SK-N-MC (cell line): ENCODE results near the gene EIF4B.
A peak's percentile ranks its signal among the peaks of the same experiment; 100 is the strongest.

Experiments used
- DNase-seq: peaks from one replicate; pipeline ENCODE4 v3.0.0-alpha.2; 2011; ENCODE audit warnings: low read depth, low spot score
- H3K27ac ChIP-seq: fragments of 200-600 bp; sonication (generic); 2 replicates; pipeline ENCODE4 v1.5.1; 2016; ENCODE audit warnings: mixed run types
- H3K36me3 ChIP-seq: fragments of 200-600 bp; sonication (generic); 2 replicates; pipeline ENCODE4 v1.6.1; 2017; ENCODE audit warnings: antibody characterized with exemption, low read length, mixed read lengths; ENCODE audit not compliant: insufficient read depth
- H3K4me3 ChIP-seq: fragments of 200-600 bp; sonication (generic); 2 replicates; pipeline ENCODE4 v1.5.1; 2016
- H3K9ac ChIP-seq: fragments of 200-600 bp; sonication (generic); 2 replicates; pipeline ENCODE4 v1.8.0; 2017; ENCODE audit warnings: mixed run types, mixed read lengths; ENCODE audit not compliant: insufficient read length
- H3K9me3 ChIP-seq: fragments of 200-600 bp; sonication (generic); 2 replicates; pipeline ENCODE4 v1.6.1; 2017; ENCODE audit warnings: low read depth, mild to moderate bottlenecking, antibody characterized with exemption, low read length, moderate library complexity, mixed read lengths
- EZH2 ChIP-seq: fragments of 200-600 bp; sonication (generic); IDR thresholded peaks from one replicate; pipeline ENCODE4 v1.6.1; 2017; ENCODE audit warnings: antibody characterized with exemption
- FOXP2 ChIP-seq: optimal IDR thresholded peaks from 2 replicates; pipeline ENCODE3; 2011; ENCODE audit warnings: mild to moderate bottlenecking, moderate library complexity; ENCODE audit not compliant: insufficient read depth; ENCODE audit errors: extremely low read length, control extremely low read depth
- POLR2AphosphoS5 ChIP-seq: IDR thresholded peaks from 2 replicates; pipeline ENCODE4 v1.6.1; 2012; ENCODE audit warnings: mild to moderate bottlenecking, low read depth, low read length, borderline replicate concordance

The EIF4B gene

DNA sequence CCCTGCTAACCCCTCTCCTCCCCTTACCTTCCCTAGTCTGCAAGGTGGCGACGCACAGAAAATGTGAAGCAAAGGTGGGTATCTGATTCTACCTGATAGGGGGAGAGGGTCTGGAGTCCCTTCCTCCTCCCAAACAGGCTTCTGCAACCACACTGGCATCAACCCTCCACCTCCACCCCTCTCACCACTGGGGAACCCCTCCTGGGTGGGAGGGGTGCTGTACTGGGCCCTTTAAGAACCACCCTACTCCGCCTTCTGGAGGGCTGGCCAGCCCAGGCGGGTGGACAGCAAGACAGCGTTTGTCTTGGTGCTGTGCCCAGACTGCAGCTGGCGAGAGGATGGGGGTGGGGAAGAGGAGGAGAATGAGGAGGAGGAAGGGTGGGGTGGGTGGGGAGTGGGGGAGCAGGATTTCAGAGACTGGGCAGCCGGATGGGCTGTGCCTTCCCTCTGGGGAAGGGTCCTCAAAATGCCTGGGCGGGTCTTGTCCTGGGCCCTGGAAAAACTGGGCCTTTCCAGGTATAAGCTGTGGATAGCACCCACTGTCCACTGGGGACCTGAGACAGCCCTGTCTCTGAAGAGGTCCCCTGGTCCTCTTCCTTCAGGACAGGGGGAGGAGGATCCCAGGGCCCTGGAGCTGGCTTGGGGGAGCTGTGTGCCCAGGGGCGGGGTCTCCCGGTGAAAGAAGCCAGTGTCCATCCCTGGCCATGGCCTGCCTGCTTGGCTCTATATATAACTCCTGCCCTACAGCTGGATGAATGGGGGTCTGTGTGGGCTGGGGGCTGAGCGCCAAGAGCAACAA, 46.4 kb downstream of the EIF4B start:
- Histone ChIP-seq H3K36me3 (no peaks in the 10 kb centered on the region), H3K4me3 (no peak overlapping the region), H3K9me3 (no peaks in the 10 kb centered on the region), H3K9ac (no peak overlapping the region), H3K27ac (no peak overlapping the region)
- DNase-seq = no peak
- TF ChIP-seq EZH2 (no peak), FOXP2 (no peak)

DNA sequence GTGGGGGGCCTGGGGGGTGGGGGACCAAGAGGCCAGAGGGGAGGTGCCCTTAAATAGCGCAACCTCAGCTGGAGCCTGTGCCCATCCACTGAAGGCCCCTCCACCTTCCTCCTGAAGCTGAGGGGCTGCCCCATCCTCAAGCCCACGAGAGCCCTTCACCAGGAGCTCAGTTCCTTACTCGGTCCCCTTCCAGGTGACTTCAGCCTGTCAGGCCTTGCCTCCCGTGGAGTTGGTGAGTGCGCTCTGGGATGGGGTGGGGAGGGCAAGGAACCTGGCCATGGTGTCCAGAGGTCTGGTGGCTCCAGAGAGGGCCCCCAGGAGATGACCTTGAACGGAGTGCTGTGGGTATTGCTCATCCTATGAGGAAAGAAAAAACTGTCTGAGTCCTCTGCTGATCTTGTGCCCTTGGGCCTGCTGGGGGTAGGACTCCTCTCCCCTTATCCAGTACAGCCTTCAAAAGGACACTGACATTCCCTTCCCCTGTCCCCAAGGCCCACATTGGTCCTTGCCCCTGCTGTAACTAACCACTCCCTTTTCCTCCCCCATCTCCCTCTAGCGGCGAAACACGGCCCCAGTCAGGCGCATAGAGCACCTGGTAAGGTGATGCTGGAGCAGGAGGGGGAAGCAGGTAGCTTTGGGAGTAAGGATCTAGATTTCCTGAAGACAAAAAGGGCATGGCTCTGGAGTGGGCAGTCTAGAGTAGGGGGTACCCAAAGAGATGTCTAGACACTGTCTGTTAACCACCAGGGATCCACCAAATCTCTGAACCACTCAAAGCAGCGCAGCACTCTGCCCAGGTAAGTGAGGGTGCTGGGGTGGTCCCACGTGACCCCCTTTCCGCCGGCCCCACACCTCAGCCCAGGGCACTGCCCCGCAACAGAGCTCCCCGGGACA, 47.2 kb downstream of the EIF4B start:
- Histone ChIP-seq H3K36me3 (no peaks in the 10 kb centered on the region), H3K4me3 (peak overlapping the region; percentile 97), H3K9ac (peak overlapping the region; percentile 62), H3K27ac (no peak overlapping the region), H3K9me3 (no peaks in the 10 kb centered on the region)
- no peak for DNase-seq
- TF ChIP-seq FOXP2 (no peak), POLR2AphosphoS5 (no peak)

DNA sequence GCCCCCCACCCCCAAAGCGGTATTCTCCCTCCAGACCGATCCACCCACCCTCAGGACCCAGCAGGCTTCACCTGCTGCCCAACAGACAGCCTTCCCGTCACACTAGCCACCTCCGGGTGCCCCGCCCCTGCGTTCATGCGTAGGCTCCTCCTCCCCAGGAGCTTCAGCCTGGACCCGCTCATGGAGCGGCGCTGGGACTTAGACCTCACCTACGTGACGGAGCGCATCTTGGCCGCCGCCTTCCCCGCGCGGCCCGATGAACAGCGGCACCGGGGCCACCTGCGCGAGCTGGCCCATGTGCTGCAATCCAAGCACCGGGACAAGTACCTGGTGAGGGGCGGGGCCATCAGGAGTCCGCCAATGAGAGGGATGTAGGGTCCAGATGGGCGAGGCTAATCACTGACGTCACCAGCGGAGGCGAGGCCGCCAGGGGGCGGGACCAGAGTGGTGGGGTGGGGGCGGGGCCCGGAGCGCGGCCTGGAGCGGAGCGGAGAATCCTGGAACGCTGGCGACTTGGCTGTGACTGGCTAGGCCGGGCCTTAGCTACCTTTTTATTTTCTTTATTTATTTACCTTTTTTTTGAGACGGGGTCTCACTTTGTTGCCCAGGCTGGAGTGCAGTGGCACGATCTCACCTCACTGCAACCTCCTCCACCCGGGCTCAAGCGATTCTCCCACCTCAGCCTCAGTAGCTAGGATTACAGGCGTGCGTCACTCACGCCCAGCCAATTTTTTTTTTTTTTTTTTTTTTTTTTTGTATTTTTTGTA, 48.0 kb downstream of the EIF4B start:
- peak overlapping the region; percentile 97 for H3K4me3 ChIP-seq
- no peaks in the 10 kb centered on the region for H3K36me3 ChIP-seq
- peak overlapping the region; percentile 62 for H3K9ac ChIP-seq
- TF ChIP-seq POLR2AphosphoS5 (peak; percentile 81; the same call in 1 of the 2 replicates), FOXP2 (no peak)
- no peak overlapping the region for H3K27ac ChIP-seq
- no peaks in the 10 kb centered on the region for H3K9me3 ChIP-seq
- peak; percentile 73 for DNase-seq

DNA sequence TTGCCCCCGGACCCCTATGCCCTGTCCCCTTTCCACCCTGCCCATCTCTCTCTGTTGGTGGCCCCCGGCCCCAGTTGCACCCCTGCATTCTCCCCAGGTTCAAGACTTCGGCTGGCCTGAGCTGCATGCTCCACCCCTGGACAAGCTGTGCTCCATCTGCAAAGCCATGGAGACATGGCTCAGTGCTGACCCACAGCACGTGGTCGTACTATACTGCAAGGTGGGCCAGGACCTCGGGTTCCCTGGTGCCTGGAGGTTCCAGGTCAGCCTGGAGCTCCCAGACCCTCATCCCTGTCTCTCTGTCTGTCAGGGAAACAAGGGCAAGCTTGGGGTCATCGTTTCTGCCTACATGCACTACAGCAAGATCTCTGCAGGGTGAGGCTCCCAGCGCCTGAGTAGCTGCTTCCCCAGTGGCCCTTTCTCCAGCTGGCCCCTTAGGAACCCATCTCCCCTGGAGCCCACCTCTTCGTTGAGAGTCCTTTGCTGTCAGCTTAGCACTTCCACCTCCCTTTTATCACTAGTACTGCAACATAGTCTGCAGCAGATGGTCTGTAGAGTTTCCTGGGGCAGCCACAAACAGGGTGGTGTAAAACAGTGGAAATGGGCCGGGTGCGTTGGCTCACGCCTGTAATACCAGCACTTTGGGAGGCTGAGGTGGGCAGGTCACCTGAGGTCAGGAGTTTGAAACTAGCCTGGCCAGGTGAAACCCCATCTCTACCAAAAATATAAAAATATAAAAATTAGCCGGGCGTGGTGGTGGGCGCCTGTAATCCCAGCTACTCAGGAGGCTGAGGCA, 49.4 kb downstream of the EIF4B start:
- Histone ChIP-seq H3K4me3 (no peak overlapping the region), H3K9ac (no peak overlapping the region), H3K36me3 (no peaks in the 10 kb centered on the region), H3K9me3 (no peaks in the 10 kb centered on the region), H3K27ac (no peak overlapping the region)
- no peak for TF ChIP-seq FOXP2
- DNase-seq = no peak

DNA sequence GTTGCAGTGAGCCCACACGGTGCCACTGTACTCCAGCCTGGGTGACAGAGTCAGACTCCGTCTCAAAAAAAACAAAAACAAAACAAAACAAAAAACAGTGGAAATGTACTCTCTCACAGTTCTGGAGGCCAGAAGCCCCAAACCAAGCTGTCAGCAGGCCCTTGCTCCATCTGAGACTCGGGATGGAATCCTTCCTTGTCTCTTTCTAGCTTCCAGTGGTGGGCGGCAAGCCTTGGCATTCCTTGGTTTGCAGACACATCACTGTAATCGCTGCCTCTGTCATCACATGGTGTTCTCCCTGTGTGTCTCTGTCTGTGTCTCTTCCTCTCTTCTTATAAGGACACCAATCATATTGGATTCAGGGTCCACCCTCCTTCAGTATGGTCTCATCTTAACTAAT, 50.0 kb downstream of the EIF4B start:
- Histone ChIP-seq H3K36me3 (no peaks in the 10 kb centered on the region), H3K4me3 (no peak overlapping the region), H3K27ac (no peak overlapping the region), H3K9me3 (no peaks in the 10 kb centered on the region), H3K9ac (no peak overlapping the region)
- no peak for TF ChIP-seq POLR2AphosphoS5
- TF ChIP-seq FOXP2 = no peak
- no peak for TF ChIP-seq EZH2
- no peak for DNase-seq

DNA sequence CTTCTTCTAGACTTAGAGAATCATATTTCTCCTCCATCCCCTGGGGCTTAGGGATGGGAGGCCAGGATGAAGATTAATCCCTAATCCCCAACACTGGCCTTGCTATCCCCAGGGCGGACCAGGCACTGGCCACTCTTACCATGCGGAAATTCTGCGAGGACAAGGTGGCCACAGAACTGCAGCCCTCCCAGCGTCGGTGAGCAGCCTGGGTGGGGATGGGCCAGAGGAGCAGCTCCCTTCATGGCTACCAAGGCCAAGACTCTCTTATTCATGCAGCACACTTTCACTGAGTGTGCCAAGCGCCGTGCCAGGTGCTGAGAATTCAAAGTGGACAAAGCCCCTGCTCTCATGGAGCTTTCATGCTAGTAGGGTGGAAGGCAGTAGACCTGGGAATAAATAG, 50.6 kb downstream of the EIF4B start:
- DNase-seq = no peak
- Histone ChIP-seq H3K4me3 (no peak overlapping the region), H3K9ac (no peak overlapping the region), H3K36me3 (no peaks in the 10 kb centered on the region), H3K9me3 (no peaks in the 10 kb centered on the region), H3K27ac (no peak overlapping the region)
- TF ChIP-seq POLR2AphosphoS5 (no peak), EZH2 (no peak), FOXP2 (no peak)

DNA sequence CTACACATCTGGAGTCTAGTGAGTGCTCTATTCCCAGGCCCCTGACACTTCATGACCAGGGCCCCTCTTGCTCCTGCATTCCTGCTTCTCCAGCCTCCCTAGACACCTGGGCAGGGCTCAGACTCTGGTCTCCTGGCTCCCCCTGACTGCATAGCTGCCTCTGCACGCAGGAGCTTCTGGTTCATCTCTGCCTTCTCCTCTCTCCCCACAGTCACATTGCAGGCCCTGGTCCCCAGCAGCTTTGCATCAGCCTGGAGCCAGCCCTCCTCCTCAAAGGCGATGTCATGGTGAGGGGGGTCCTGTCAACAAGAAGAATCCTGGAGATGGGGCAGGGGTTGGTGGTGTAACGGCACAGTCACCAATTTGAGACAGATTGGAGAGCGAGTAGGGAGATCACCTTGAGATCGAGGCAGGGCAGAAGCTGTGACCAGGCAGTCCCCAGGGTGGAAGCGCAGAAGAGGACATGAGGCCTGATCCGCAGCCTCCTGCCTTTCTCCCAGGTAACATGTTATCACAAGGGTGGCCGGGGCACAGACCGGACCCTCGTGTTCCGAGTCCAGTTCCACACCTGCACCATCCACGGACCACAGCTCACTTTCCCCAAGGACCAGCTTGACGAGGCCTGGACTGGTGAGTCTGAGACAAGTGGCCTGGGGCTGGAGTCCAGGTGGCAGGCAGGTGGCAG, 51.7 kb downstream of the EIF4B start:
- no peak overlapping the region for H3K4me3 ChIP-seq
- no peaks in the 10 kb centered on the region for H3K36me3 ChIP-seq
- TF ChIP-seq FOXP2 (no peak), POLR2AphosphoS5 (no peak), EZH2 (no peak)
- no peaks in the 10 kb centered on the region for H3K9me3 ChIP-seq
- H3K27ac ChIP-seq = no peak overlapping the region
- H3K9ac ChIP-seq = no peak overlapping the region
- DNase-seq = no peak
